Non-pigmented ciliary epithelial cell (primary cell): ENCODE data around the gene VAV2.
"Not testable (repeated sequence)": the region's sequence is repeated elsewhere in the genome, so short reads cannot be mapped to it uniquely, and the experiment has no call there.

Experiments
- DNase-seq: peaks from one replicate; pipeline ENCODE4 v3.0.0-alpha.2; 2010; ENCODE audit warnings: low read depth

VAV2 gene

DNA sequence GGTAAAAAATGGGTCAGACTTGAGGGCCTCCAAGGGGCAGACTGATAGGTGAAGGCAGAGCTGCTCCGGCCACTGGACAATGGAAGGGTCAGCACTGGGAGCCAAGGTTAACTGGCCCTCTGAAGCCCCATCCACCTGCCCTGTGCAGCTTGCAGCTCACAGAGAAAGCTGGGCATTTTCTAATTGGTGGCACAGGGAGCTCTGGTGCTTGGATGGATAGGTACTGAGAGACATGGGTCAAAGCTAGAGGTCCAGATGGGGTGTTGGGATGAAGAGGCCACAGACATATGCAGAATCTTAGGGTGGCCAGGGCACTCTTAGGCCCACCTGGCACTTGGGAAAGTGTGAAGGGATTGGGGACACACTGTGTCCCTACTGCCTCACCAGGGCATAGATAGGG lies 224.5 kb downstream of the VAV2 start:
- DNase-seq, result no peak

DNA sequence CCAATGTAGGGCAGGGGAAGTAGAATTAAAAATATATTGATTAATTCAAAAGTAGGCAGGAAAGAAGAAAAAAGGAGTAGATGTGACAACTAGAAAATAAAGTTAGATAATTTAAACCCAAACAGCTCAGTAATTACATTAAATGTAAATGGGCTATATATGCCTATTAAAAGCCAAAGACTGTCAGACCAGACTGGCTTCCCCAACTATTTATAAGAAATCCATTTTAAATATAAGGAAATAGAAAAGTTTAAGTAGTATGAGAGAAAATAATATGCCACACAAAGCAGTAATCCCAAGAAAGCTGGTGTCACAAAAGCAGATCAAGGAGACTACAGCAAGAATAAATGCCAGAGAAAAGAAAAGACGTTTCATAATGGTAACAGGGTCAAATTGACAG lies 225.1 kb downstream of the VAV2 start:
- DNase-seq, result no peak

DNA sequence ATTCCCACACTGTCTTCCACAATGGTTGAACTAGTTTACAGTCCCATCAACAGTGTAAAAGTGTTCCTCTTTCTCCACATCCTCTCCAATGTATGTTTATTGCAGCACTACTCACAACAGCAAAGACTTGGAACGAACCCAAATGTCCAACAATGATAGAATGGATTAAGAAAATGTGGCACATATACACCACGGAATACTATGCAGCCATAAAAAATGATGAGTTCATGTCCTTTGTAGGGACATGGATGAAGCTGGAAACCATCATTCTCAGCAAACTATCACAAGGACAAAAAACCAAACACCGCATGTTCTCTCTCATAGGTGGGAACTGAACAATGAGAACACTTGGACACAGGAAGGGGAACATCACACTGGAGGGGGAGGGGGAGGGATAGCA lies 225.9 kb downstream of the VAV2 start:
- not testable (repeated sequence) for DNase-seq

DNA sequence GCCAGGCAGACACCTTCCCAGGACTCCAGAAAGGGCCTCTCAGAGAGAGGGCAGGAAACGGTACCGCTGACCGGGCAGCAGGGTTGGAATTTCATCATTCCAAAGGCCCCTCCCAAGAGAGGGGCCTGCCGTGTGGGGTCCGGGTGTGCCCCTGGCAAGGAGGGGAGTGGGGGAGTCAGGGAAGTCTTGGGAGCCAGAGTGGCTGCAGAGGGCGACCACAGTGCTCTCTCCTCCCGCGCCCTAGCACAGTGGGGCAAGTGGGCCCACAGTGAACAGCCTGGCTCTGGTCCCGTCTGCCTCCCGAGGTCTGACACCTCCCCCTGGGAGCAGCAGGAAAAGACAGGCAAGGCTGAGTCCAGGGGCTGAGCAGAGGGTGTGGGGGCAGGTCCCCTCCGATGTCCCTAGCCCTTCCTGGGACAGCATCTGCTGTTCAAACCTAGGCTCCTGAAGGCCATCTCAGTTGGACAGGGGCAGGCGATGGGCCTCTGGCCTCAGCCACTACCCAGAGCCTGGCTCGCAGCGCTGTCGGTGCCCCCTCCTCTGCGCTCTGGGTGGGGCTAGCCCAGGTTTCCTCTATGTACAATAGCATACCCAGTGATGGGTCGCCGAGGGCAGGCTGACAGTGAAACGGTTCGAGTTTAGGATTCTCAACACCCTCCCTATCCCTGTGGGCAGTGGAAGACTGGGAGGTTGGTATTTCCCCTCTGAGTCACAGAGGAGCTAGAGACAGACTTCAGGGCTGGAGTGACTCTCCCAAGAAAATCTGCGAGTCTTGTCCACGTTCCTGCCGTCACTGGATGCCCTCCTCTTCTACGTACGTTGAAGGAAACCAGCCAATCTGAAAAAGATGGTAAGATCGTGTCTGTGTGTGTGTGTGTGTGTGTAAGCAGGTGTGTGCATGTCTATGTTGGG lies 228.6 kb downstream of the VAV2 start:
- DNase-seq, result peak; percentile 6

DNA sequence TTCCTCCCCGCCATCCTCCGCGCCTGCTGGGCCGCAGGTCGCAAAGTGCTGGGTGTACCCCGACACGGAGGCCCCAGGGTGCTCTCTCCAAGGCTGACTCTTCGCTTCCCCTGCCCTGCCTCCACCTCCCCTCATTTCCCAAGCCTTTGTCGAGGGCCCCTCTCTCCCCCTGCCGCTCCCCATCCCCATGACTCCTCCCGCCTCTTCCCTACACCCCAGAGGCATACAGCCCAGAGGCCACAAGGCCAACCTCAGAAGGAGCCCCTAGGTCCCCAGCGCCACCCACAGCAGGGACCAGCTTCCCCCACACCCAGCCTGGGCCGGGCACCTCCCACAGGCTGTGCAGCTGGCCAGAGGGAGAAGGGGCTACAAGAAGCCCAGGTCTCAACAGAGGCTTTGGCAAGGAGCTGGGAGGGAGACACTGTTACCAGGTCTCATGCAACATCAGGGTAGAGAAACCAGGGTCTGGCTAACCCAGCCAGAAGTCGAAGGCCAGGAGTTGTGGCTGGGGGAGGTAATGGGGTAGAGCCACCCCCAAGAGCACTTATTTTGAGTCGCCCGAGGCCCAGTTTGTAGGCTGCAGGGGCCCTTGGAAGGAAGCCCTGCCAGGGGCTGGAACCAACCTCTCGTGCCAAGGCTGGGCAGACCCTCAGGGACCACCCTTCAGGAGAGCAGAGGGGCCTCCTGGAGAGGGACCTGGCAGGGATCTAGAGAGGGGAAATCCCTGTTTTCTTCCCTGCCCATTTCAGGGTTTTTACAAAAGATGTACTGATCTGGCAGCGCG lies 229.4 kb downstream of the VAV2 start:
- DNase-seq, result no peak

DNA sequence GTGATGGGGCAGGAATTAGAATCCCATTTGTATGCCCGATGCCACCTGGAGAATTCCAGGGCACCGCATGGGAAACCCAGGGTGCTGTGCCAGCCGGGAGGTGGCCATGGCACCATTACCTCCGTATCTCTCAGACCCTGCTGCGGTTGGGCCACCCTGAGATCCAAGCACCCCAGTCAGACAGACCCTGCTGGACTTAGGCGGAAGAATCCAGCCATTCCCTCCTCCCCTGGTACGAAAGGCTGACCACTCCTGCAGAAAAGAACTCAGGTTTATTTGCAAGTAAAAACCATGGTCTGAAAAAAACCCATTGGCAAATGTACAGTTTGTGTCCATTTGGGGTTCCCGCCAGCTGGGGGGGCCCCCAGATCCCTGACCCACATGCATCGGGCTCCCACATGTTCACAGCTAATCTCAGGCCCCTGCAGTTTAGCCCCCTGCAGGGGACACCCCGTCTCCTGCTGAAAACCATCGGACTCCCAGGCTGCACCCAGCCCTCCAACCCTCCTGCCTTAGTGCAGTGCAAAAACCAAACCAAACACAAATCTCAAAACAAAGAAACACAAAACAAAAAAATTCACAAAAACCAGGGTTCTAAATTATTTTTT lies 230.4 kb downstream of the VAV2 start:
- no peak for DNase-seq

DNA sequence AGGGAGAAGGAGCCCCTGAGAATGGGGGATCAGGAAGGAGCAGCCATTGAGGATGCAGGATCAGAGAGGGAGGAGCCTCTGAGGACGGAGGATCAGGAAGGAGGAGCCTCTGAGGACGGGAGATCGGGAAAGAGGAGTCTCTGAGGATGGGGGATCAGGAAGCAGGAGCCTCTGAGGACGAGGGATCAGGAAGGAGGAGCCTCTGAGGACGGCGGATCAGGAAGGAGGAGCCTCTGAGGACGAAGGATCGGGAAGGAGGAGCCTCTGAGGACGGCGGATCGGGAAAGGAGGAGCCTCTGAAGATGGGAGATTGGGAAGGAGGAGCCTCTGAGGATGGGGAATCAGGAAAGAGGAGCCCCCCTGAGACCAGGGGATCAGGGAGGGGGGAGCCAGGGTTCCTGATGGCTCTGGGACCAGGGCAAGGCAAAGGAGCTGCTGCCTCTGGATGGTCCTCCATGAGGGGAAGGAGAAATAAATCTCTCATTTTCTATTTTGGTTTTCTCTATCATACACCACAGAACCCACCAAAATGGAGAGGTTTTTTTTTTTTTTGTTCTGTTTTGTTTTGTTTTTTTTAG lies 231.3 kb downstream of the VAV2 start:
- no peak for DNase-seq

DNA sequence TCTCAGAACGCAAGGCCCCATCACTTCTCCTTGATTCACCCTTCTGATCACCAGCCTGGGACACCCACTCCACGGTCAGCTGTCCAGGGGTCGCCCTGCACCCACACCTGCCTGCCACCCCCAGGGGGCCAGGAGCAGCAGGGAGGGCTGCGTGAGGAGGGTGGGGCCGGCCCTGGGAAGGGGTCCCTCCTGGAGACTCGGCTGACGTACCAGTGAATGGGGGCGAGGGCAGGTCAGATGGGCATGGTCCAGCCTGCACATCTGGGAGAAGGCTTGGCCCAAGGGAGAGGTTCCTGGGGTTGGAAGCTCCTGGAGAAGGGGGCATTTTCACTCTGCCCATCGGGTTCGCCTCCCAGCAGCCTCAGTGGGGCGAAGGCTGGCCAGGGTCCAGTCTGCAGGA lies 232.2 kb downstream of the VAV2 start:
- DNase-seq, result no peak

DNA sequence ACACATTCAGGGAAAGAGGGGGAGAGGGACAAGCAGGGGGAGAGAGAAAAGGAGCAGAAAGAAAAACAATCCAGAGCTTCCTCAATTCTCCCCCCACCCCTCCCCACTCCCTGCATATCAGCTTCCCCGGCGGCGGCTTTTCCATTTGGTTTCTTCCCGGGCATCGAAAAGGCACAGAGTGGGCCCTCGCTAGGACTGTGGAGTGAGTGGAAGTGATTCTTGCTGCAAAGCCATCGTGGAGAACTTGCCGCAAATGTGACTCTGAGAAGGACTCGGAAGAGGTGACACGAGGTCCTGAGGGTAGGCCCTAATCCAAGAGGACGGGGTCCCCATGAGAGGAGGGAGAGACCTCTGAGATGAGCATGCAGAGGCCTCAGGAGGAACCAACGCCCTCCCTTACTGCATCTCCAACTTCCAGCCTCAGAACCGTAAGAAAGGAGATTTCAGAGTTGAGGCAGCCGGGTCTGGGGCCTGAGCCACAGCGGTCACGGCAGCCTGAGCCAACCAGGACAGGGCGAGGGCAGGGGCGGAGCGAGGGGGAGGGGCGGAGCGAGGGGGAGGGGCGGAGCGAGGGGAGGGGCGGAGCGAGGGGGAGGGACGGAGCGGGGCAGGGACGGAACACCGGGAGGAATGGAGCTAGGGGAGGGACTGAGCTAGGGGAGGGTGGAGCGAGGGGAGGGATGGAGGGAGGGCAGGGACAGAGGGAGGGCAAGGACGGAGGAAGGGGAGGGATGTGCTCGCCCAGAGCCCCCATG lies 232.8 kb downstream of the VAV2 start:
- no peak for DNase-seq

DNA sequence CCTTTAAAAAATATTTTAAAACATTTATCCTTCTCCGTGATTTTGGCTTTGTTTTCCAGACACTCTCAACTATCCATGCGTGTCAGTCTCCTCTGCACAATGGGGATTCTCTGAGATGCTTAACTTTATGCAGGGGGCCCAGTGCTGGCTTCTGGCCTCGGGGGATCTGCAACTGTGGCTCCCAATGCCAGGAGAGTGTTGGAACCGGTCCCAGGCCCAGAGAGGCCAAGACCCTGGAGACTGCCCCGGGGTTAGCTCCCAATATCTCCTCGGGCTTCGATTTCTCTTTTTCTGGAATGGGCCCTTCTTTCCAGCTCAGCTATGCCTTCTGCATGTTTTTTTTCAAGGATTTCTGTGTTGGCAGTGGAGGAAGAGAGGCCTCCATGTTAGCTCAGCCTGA lies 233.9 kb downstream of the VAV2 start:
- DNase-seq, result no peak

DNA sequence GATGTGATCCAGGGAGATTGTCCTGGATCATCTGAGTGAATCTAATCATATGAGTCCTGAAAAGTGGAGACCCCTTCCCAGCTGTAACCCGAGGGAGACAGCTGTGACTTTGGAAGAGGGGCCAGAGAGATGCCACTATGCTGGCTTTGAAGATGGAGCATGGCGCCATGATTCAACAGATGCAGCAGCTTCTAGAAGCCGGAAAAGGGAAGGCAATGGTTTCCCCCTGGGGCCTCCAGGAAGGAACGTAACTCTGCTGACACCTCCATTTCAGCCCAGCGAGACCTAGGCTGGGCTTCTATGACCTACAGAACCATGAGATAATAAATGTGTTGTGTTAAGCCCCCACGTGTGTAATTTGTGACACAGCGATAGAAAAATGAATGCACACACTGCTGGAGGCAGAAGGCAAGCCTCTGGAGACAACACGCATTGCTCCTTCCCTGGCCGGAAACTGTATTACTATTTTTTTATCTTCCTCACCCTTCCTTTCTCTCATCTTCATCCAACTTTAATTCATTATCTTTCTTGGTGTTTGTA lies 237.4 kb downstream of the VAV2 start:
- no peak for DNase-seq

DNA sequence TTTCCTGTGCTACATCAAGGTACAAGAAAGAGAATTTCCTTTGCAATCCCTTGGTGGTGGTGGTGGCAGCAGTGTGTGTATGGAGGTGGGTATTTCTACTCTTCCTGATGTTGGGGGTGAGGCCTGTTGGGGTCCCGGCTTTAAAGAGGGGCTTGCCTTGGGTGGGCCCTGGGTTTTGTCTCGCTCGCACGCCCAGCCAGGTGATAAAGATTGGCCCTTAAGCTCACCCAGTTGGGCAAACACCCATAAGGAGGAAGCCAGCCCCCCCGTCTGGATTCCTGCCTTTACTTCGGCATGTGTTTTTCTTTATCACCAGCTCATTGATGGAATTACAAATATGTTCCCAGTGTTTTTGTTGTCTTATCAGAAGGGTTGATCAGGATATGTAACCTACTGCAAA lies 237.9 kb downstream of the VAV2 start:
- no peak for DNase-seq

DNA sequence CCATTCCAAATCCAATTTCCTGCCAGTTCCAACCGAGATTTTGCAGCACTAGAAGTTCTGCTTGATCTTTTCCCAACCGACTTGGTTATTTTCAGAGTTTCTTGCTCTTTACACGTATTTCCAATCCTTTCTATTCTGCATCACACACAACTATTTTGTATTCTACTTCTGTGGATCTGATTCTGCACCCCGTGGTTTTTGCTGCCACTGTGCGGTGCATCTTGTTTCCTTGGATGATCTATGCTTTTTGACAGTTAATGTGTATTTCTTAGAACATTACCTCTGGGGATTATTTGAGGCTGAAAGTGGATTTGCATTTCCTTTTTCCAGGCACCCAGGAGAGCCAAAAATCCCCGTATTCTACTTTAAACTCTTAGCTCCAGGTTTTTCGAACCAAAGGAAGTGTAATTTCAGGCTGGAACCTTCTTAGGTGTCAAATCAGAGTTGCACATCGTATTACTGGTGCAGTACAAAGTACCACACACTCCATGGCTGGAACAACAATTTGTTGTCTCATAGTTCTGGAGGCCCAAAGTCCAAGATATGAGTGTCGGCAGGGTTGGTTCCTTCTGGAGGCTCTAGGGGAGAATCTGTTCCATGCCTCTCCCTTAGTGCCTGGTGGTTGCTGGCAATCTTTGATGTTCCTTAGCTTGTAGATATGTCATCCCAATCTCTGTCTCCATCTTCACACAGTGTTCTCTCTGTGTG lies 239.2 kb downstream of the VAV2 start:
- DNase-seq, result no peak

DNA sequence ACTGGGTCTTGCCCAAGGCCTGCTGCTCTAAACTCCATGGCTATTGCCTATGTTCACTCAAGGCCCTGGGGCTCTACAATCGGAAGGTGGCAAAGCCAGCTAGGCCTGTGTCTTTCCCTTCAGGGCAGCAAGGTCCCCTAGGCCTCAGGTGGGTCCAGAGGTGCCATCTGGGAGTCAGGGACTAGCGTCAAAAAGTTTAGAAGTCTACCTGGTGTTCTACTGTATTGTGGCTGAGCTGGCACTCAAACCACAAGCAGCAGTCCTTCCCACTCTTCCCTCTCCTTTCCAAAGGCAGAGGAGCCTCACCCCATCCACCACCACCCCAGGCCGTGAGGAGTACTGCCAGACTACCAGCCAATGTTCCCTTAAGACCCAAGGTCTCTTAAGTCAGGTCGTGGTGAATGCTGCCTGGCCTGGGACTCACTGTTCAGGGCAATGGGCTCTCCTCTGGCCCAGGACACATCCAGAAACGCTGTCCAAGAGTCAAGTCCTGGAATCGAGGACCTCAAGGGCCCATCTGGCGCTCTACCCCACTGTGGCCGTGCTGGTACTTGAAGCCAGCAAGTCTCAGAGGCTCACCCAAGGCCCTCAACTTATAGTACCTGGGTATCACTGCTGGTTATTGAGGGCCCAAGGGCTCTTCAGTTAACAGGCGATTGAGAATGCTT lies 241.0 kb downstream of the VAV2 start:
- no peak for DNase-seq

DNA sequence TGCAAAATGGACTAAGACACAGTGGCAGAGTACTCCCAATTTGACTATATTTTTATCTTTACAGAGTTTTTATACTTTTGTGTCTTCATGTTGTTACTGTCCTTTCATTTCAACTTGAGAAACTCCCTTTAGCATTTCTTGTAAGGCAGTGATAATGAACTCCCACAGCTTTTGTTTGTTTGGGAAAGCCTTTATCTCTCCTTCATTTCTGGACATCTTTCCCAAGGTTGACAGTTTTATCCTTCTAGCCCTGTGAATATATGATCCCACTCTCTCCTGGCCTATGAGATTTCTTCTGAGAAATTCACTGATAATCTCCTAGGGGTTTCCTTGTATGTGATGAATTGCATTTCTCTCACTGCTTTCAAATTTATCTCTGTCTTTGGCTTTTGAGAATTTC lies 244.8 kb downstream of the VAV2 start:
- no peak for DNase-seq

DNA sequence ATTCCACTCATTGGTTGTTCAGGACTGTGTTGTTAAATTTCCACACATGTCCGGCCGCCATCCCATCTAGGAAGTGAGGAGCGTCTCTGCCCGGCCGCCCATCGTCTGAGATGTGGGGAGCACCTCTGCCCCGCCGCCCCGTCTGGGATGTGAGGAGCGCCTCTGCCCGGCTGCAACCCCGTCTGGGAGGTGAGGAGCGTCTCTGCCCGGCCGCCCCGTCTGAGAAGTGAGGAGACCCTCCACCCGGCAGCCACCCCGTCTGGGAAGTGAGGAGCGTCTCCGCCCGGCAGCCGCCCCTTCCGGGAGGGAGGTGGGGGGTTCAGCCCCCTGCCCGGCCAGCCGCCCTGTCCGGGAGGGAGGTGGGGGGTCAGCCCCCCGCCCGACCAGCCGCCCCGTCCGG lies 247.6 kb downstream of the VAV2 start:
- not testable (repeated sequence) for DNase-seq

DNA sequence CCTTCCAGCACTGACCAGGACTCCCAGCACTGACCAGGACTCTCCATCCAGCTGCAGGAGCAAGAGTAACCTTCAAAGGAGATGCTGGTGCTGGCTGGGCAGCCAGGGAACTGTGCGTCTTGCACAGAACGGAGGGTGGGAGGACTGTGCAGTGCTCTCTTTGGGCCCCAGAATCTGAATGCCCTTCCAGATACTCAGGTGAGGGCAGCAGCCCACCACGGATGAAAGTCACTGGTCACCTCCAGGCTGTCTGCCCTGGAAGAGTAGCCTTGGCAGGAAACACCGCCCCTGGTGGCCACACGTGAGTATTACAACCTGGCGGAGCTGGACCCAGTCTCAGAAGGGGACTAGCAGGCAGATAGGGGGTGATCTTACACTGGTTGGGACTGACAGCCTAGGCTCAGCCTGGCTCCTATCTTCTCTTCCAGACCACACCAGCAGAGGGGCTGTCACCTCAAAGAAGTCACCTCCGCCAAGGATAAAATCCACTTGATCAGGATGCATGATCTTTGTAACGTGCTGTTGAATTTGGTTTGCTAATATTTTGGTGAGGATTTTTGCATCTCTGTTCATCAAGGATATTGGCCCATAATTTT lies 249.2 kb downstream of the VAV2 start:
- DNase-seq, result no peak

DNA sequence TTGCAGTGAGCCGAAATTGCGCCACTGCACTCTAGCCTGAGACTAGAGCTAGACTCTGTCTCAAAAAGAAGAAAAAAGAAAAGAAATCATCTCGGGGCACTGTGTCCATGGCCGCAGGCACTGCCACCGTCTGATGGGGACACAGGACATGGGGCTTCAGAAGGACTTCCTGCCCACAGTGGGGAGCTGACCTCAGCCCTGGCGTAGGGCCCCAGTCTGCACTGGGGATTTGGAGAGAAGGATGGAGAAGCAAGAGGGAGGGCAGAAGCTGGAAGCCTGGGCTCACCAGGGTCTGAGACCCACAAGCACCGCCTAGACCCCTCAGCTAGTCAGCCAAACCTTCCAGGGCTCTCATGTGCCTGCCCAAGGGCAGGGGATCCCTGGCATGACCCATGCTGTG lies 249.9 kb downstream of the VAV2 start:
- no peak for DNase-seq

DNA sequence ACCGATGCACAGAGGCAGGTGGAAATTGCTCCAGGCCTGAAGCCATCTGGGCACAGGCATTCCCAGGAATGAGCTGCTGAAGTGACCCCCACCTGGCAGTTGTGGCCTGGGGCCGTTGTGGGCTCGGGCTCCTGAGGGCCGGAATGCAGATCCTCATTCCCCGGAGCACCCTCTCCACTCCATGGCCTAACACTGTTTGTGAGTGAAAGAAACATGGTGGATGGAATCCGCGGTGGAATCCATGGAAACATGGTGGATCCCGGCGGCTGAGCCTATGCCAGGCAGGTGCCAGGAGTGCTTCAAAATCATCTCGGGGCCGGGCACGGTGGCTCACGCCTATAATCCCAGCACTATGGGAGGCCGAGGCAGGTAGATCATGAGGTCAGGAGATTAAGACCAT lies 250.4 kb downstream of the VAV2 start:
- no peak for DNase-seq

DNA sequence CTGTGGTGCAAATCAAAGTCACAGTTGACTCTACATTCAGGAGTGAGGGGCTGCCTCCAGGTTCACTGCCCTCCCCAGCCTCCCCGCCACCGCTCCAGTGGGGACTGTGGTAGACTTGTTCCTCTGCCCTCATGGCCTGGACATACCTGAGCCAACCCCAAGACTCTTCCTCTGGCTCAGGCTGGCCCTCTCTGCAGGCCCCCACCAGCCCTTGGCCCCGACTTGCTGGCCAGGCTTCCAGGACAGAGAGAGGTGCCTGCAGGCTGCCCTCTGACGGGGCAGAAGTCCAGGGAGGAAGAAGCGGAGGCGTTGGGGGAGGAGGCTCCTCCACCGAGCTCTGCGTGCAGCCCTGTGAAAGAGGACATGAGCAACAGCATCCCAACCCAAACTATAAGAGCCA lies 251.2 kb downstream of the VAV2 start:
- DNase-seq, result no peak
